GM12878 (cell line): Measurements from ENCODE around the gene EXO1. TPM values are rescaled to one million over a fixed set of nuclear protein-coding genes. Genes with fewer than 3 reads are reported as not detected.

Experiments used
- ATAC-seq: fragments of 200-7000 bp; cut with Tn5 transposase; 3 replicates; pipeline ENCODE4 v1.9.1; 2020; ENCODE audit warnings: mild to moderate bottlenecking, moderate library complexity
- BruUV-seq: library from RNA; stranded (reverse); fragments of 400-500 nt; replicated peaks from 2 replicates; lab custom pipeline; 2021; lab: Mats Ljungman, UMichigan
- CTCF ChIA-PET: fragments of 300-600 bp; sonication (Branson Sonifier 250); formaldehyde crosslinking; extraction: SDS; loops from one replicate; lab custom pipeline; 2021; ENCODE audit warnings: inconsistent platforms; lab: Yijun Ruan, JAX
- POLR2A ChIA-PET: fragments of 350-600 bp; formaldehyde crosslinking; extraction: SDS; loops from one replicate; lab custom pipeline; 2021; ENCODE audit warnings: inconsistent platforms; lab: Charles Lee
- RAD21 ChIA-PET: fragments of 300-600 bp; sonication (Branson Sonifier 250); formaldehyde crosslinking; loops from one replicate; lab custom pipeline; 2023; ENCODE audit warnings: antibody characterized with exemption; ENCODE audit not compliant: unreplicated experiment; lab: Charles Lee
- SMC1A ChIA-PET: fragments of 300-600 bp; sonication (Branson Sonifier 250); formaldehyde crosslinking; loops from one replicate; lab custom pipeline; 2023; ENCODE audit not compliant: unreplicated experiment, uncharacterized antibody; lab: Charles Lee
- DNase-seq: peaks from one replicate; pipeline ENCODE4 v3.0.0-alpha.2; 2011; ENCODE audit warnings: low read depth, low spot score
- FAIRE-seq: peaks from 3 replicates; lab custom pipeline; 2011; peaks lifted over from hg19 to GRCh38; lab: Jason Lieb, UNC
- H2AFZ ChIP-seq: 2 replicates; pipeline ENCODE4 v1.6.0; 2011; ENCODE audit warnings: low read depth, low read length, control low read depth; ENCODE audit not compliant: control insufficient read depth
- H3K27ac ChIP-seq: 2 replicates; pipeline ENCODE4 v1.5.1; 2011; ENCODE audit warnings: control low read depth; ENCODE audit not compliant: control insufficient read depth, insufficient read depth
- H3K27me3 ChIP-seq, 2 experiments: replicated peaks in 1 of 2; 2 replicates each; pipeline versions ENCODE4 v1.6.0 to v1.6.1; 2011; ENCODE audit warnings: low read length in 1 of 2; ENCODE audit not compliant: control insufficient read depth in 2 of 2, insufficient read depth in 2 of 2
- H3K36me3 ChIP-seq, 2 experiments: 2 replicates each; pipeline ENCODE4 v1.5.1; 2011; ENCODE audit warnings: low read length in 1 of 2; ENCODE audit not compliant: control insufficient read depth in 2 of 2, insufficient read depth in 2 of 2
- H3K4me1 ChIP-seq: 2 replicates; pipeline ENCODE4 v1.6.1; 2011; ENCODE audit warnings: mild to moderate bottlenecking, low read length, moderate library complexity, mixed read lengths; ENCODE audit not compliant: control insufficient read depth, insufficient read depth
- H3K4me2 ChIP-seq: 2 replicates; pipeline ENCODE4 v1.6.0; 2011; ENCODE audit warnings: control low read depth; ENCODE audit not compliant: control insufficient read depth, insufficient read depth
- H3K4me3 ChIP-seq: fragments of 200-600 bp; sonication (generic); 2 replicates; pipeline ENCODE4 v1.5.1; 2016
- H3K79me2 ChIP-seq: 2 replicates; pipeline ENCODE4 v1.6.0; 2011; ENCODE audit warnings: low read length; ENCODE audit not compliant: control insufficient read depth, insufficient read depth
- H3K9ac ChIP-seq: 2 replicates; pipeline ENCODE4 v1.8.0; 2011; ENCODE audit warnings: low read length, control low read depth, mixed read lengths; ENCODE audit not compliant: control insufficient read depth, insufficient read depth
- H3K9me3 ChIP-seq: replicated peaks from 3 replicates; pipeline ENCODE4 v1.5.1; 2011; ENCODE audit warnings: mild to moderate bottlenecking, low read length; ENCODE audit not compliant: control insufficient read depth, insufficient read depth
- H4K20me1 ChIP-seq: 2 replicates; pipeline ENCODE4 v1.6.0; 2011; ENCODE audit not compliant: control insufficient read depth, insufficient read depth
- CHD1 ChIP-seq: IDR thresholded peaks from 2 replicates; pipeline ENCODE4 v1.6.1; 2012; ENCODE audit warnings: low read depth, low read length, improper control_type of control experiment
- CREM ChIP-seq: IDR thresholded peaks from 2 replicates; pipeline ENCODE4 v1.6.1; 2014; ENCODE audit warnings: antibody characterized with exemption, low read depth
- E4F1 ChIP-seq: fragments of 450-650 bp; IDR thresholded peaks from 2 replicates; pipeline ENCODE4 v1.6.1; 2018; ENCODE audit warnings: borderline replicate concordance, mild to moderate bottlenecking; ENCODE audit not compliant: partially characterized antibody
- GATAD2B ChIP-seq: fragments of 450-650 bp; conservative IDR thresholded peaks from 2 replicates; pipeline ENCODE4 v1.6.1; 2017; ENCODE audit warnings: low read depth, mild to moderate bottlenecking, moderate library complexity
- IRF4 ChIP-seq: IDR thresholded peaks from 2 replicates; pipeline ENCODE4 v1.6.1; 2011; ENCODE audit warnings: low read depth, low read length
- IRF5 ChIP-seq: fragments of 450-650 bp; IDR thresholded peaks from 2 replicates; pipeline ENCODE4 v1.6.1; 2017; ENCODE audit warnings: borderline replicate concordance
- JUND ChIP-seq: IDR thresholded peaks from 2 replicates; pipeline ENCODE4 v1.6.1; 2012; ENCODE audit warnings: low read depth, mild to moderate bottlenecking, low read length, improper control_type of control experiment, moderate library complexity
- KDM1A ChIP-seq: fragments of 200-600 bp; sonication (generic); IDR thresholded peaks from 2 replicates; pipeline ENCODE4 v1.6.1; 2016; ENCODE audit warnings: borderline replicate concordance
- SMAD5 ChIP-seq: IDR thresholded peaks from 2 replicates; pipeline ENCODE4 v1.6.1; 2016; ENCODE audit warnings: antibody characterized with exemption, low read depth
- TBL1XR1 ChIP-seq: IDR thresholded peaks from 2 replicates; pipeline ENCODE4 v1.6.1; 2012; ENCODE audit warnings: low read depth, low read length, improper control_type of control experiment
- ZNF24 ChIP-seq: fragments of 450-650 bp; IDR thresholded peaks from 2 replicates; pipeline ENCODE4 v1.6.1; 2017; ENCODE audit warnings: antibody characterized with exemption, mild to moderate bottlenecking
- WGBS: methylation state at CpG from one replicate; pipeline ENCODE4 v1.1.6; 2016; ENCODE audit warnings: low lambda C conversion rate; ENCODE audit not compliant: insufficient replicate concordance, insufficient coverage; ENCODE audit errors: missing lambda C conversion rate; 5-methylcytosine and 5-hydroxymethylcytosine counted together
- in situ Hi-C: fragments of 300-500 bp; cut with MboI; formaldehyde crosslinking; loops from 9 replicates; pipeline ENCODE4 v1.14.3; 2018; ENCODE audit warnings: mixed read lengths
- intact Hi-C: fragments of 100-400 bp; cut with micrococcal nuclease; formaldehyde crosslinking; loops from one replicate; pipeline ENCODE4 v1.14.2; 2022; ENCODE audit not compliant: unreplicated experiment
- polyA plus RNA-seq, 11 experiments: library from polyadenylated mRNA; depleted of rRNA in 4 of 11; unstranded in 6 of 11; stranded (reverse) in 5 of 11; fragments of >200 nt; fragmentation: Nextera tagmentation in 4 of 11; fragmentation: Illumina TruSeq in 1 of 11; extraction: Ambion mirVana in 4 of 11; extraction: Trizol in 1 of 11; gene quantifications; 1 replicate in 1 of 11; 2 replicates in 10 of 11; pipeline versions ENCODE4 v1.2.1 to v1.2.3, GENCODE V29; 2011 to 2016; ENCODE audit warnings: inconsistent platforms in 2 of 11, missing spikeins in 2 of 11, low read depth in 1 of 11
- total RNA-seq, 4 experiments: library from RNA; depleted of rRNA in 3 of 4; stranded (reverse); fragments of >200 nt in 3 of 4; fragmentation: Illumina TruSeq in 1 of 4; extraction: Trizol in 1 of 4; gene quantifications; 2 replicates each; pipeline versions ENCODE4 v1.2.1 to v1.2.3, GENCODE V29; 2013 to 2021

EXO1 gene
- total and polyA plus RNA-seq, 10 of the 15 experiments (the other 5 are each of a cell fraction or from before 2014, with no cell fraction given) = 8.7 to 43.4 (median 30.6) TPM

- ChIA-PET SMC1A (no interaction called here), RAD21 (no interaction called here), POLR2A (no interaction called here), CTCF (no interaction called here)
- peak overlapping the region; percentile 44; the same call in 1 of the 2 replicates for H2AFZ ChIP-seq
- no TSS peak for BruUV-seq
- 62% methylated on average over 1 of the region's 1 CpG for WGBS
- H3K27ac ChIP-seq = no peak overlapping the region
- H4K20me1 ChIP-seq = no peaks in the 10 kb centered on the region
- DNase-seq (no peak), ATAC-seq (no peak), FAIRE-seq (no peak)
- H3K36me3 ChIP-seq = peaks cover 2 to 3% of the 10 kb centered on the region in 2 experiments; a peak in 2 of 4 replicates
- H3K4me2 ChIP-seq = no peak overlapping the region
- no peaks in the 10 kb centered on the region for H3K27me3 ChIP-seq
- TF ChIP-seq IRF4 (no peak), JUND (no peak), E4F1 (no peak), KDM1A (no peak), CREM (no peak), SMAD5 (no peak), TBL1XR1 (no peak), ZNF24 (no peak), CHD1 (no peak), IRF5 (no peak), GATAD2B (no peak)
- no peak overlapping the region for H3K4me3 ChIP-seq
- no peaks in the 10 kb centered on the region for H3K4me1 ChIP-seq
- intact Hi-C loops = no loop called here
- no peaks in the 10 kb centered on the region for H3K79me2 ChIP-seq
- in situ Hi-C loops = no loop called here
- no peak overlapping the region for H3K9ac ChIP-seq
- H3K9me3 ChIP-seq = no peaks in the 10 kb centered on the region
Measured at GRCh38 chr1:241883159-241883558, 35.2 kb downstream of the EXO1 start.
